Mesenchymal stem cell (in vitro differentiated cells and primary cell): ENCODE results near the gene MACIR.

Experiments used
- DNase-seq: peaks from one replicate; pipeline ENCODE4 v3.0.0-alpha.2; 2013
- H2AFZ ChIP-seq: one replicate; pipeline ENCODE4 v1.6.1; 2013; ENCODE audit warnings: low read depth, mild to moderate bottlenecking, control low read depth, inconsistent platforms, low read length, moderate library complexity
- H2AK5ac ChIP-seq: 2 replicates; pipeline ENCODE4 v1.6.1; 2013; ENCODE audit warnings: low read length, moderate library complexity, mild to moderate bottlenecking, inconsistent platforms; ENCODE audit not compliant: severe bottlenecking
- H2BK120ac ChIP-seq: one replicate; pipeline ENCODE4 v1.6.1; 2013; ENCODE audit warnings: low read depth, mild to moderate bottlenecking, inconsistent platforms, low read length, moderate library complexity
- H2BK12ac ChIP-seq, 2 experiments: one replicate each; pipeline ENCODE4 v1.6.1; 2013; ENCODE audit warnings: inconsistent platforms in 2 of 2, low read length in 2 of 2, mild to moderate bottlenecking in 2 of 2, moderate library complexity in 2 of 2, control low read depth in 1 of 2
- H2BK15ac ChIP-seq: one replicate; pipeline ENCODE4 v1.6.1; 2013; ENCODE audit warnings: mild to moderate bottlenecking, low read depth, inconsistent platforms; ENCODE audit not compliant: poor library complexity, severe bottlenecking
- H2BK5ac ChIP-seq: 2 replicates; pipeline ENCODE4 v1.6.1; 2013; ENCODE audit warnings: low read depth, mild to moderate bottlenecking, low read length, control low read depth, inconsistent platforms; ENCODE audit not compliant: poor library complexity, severe bottlenecking
- H3K14ac ChIP-seq, 2 experiments: one replicate each; pipeline ENCODE4 v1.6.1; 2013; ENCODE audit warnings: inconsistent platforms in 2 of 2, low read length in 2 of 2, control low read depth in 1 of 2, mild to moderate bottlenecking in 1 of 2, moderate library complexity in 1 of 2
- H3K18ac ChIP-seq, 2 experiments: one replicate each; pipeline ENCODE4 v1.6.1; 2013; ENCODE audit warnings: inconsistent platforms in 2 of 2, low read length in 2 of 2, control low read depth in 1 of 2, low read depth in 1 of 2, mild to moderate bottlenecking in 1 of 2
- H3K23ac ChIP-seq, 2 experiments: one replicate each; pipeline ENCODE4 v1.6.1; 2013; ENCODE audit warnings: inconsistent platforms in 2 of 2, low read length in 2 of 2, mild to moderate bottlenecking in 2 of 2, moderate library complexity in 2 of 2, control low read depth in 1 of 2
- H3K27ac ChIP-seq: 2 replicates; pipeline ENCODE4 v1.5.1; 2013; ENCODE audit warnings: mild to moderate bottlenecking, moderate library complexity, low read length, control low read depth, inconsistent platforms; ENCODE audit not compliant: poor library complexity, severe bottlenecking
- H3K27me3 ChIP-seq, 2 experiments: 2 replicates each; pipeline versions ENCODE4 v1.6.1 to v1.7.0; 2013; ENCODE audit warnings: low read length in 2 of 2, mild to moderate bottlenecking in 2 of 2, moderate library complexity in 2 of 2, control low read depth in 1 of 2, inconsistent platforms in 1 of 2; ENCODE audit not compliant: control insufficient read depth in 1 of 2, insufficient read depth in 1 of 2
- H3K36me3 ChIP-seq, 2 experiments: 2 replicates each; pipeline versions ENCODE4 v1.6.1 to v1.7.0; 2013; ENCODE audit warnings: low read length in 2 of 2, control low read depth in 1 of 2, inconsistent platforms in 1 of 2, low read depth in 1 of 2, mild to moderate bottlenecking in 1 of 2; ENCODE audit not compliant: insufficient read depth in 2 of 2, control insufficient read depth in 1 of 2
- H3K4ac ChIP-seq, 2 experiments: one replicate each; pipeline ENCODE4 v1.6.1; 2013; ENCODE audit warnings: inconsistent platforms in 2 of 2, low read length in 2 of 2, mild to moderate bottlenecking in 2 of 2, moderate library complexity in 2 of 2, control low read depth in 1 of 2, low read depth in 1 of 2
- H3K4me1 ChIP-seq: 2 replicates; pipeline ENCODE4 v1.6.1; 2013; ENCODE audit warnings: low read depth, low read length, control low read depth; ENCODE audit not compliant: control insufficient read depth, insufficient read depth
- H3K4me2 ChIP-seq: 2 replicates; pipeline ENCODE4 v1.6.1; 2013; ENCODE audit warnings: low read length, mild to moderate bottlenecking, inconsistent platforms; ENCODE audit not compliant: poor library complexity, severe bottlenecking
- H3K4me3 ChIP-seq, 2 experiments: 2 replicates each; pipeline versions ENCODE4 v1.5.1 to v1.7.0; 2013; ENCODE audit warnings: low read length in 2 of 2, mild to moderate bottlenecking in 2 of 2, control low read depth in 1 of 2, low read depth in 1 of 2; ENCODE audit not compliant: insufficient read depth in 1 of 2
- H3K79me1 ChIP-seq: replicated peaks from 2 replicates; pipeline ENCODE4 v1.6.1; 2013; ENCODE audit warnings: mild to moderate bottlenecking, control low read depth, low read length, inconsistent platforms; ENCODE audit not compliant: poor library complexity, severe bottlenecking
- H3K9ac ChIP-seq: 2 replicates; pipeline ENCODE4 v1.7.0; 2013; ENCODE audit warnings: mild to moderate bottlenecking, low read length, moderate library complexity
- H3K9me3 ChIP-seq: 2 replicates; pipeline ENCODE4 v1.7.0; 2013; ENCODE audit warnings: mild to moderate bottlenecking, low read length; ENCODE audit not compliant: control insufficient read depth
- H4K8ac ChIP-seq: one replicate; pipeline ENCODE4 v1.6.1; 2013; ENCODE audit warnings: inconsistent platforms, mild to moderate bottlenecking, low read length, moderate library complexity
- H4K91ac ChIP-seq: one replicate; pipeline ENCODE4 v1.6.1; 2013; ENCODE audit warnings: mild to moderate bottlenecking, low read length, inconsistent platforms
- WGBS: methylation state at CpG from one replicate; pipeline ENCODE4 v1.1.7; 2013; ENCODE audit warnings: mixed read lengths; 5-methylcytosine and 5-hydroxymethylcytosine counted together

MACIR gene

GRCh38 chr5:103234239-103234975, 24.2 kb upstream of the MACIR start:
- no peak overlapping the region for H2BK5ac ChIP-seq
- no peak overlapping the region for H3K14ac ChIP-seq
- no peak overlapping the region for H4K8ac ChIP-seq
- H3K36me3 ChIP-seq: no peaks in the 10 kb centered on the region
- no peak overlapping the region for H2BK15ac ChIP-seq
- H2BK120ac ChIP-seq: no peak overlapping the region
- DNase-seq: no peak
- H3K9me3 ChIP-seq: peaks cover 5% of the 10 kb centered on the region
- no peak overlapping the region for H3K27ac ChIP-seq
- no peak overlapping the region for H3K18ac ChIP-seq
- H2AFZ ChIP-seq: no peak overlapping the region
- H3K4me3 ChIP-seq: no peak overlapping the region
- H3K9ac ChIP-seq: no peak overlapping the region
- no peak overlapping the region for H4K91ac ChIP-seq
- H3K23ac ChIP-seq: no peak overlapping the region
- 91% methylated on average over 3 of the region's 4 CpGs for WGBS
- H3K4me2 ChIP-seq: no peak overlapping the region
- H3K27me3 ChIP-seq: no peaks in the 10 kb centered on the region
- H3K4me1 ChIP-seq: peaks cover 2% of the 10 kb centered on the region
- no peak overlapping the region for H2BK12ac ChIP-seq
- no peak overlapping the region for H2AK5ac ChIP-seq
- no peaks in the 10 kb centered on the region for H3K79me1 ChIP-seq
- H3K4ac ChIP-seq: no peak overlapping the region

- Histone ChIP-seq H4K91ac (no peak overlapping the region), H3K4me2 (no peak overlapping the region), H2BK5ac (no peak overlapping the region), H2AFZ (no peak overlapping the region), H3K9ac (no peak overlapping the region), H2AK5ac (no peak overlapping the region), H3K4me1 (peaks cover 2% of the 10 kb centered on the region), H3K27me3 (no peaks in the 10 kb centered on the region), H2BK12ac (no peak overlapping the region), H3K36me3 (no peaks in the 10 kb centered on the region), H3K14ac (no peak overlapping the region), H4K8ac (no peak overlapping the region), H2BK15ac (no peak overlapping the region), H3K79me1 (no peaks in the 10 kb centered on the region), H3K4ac (no peak overlapping the region), H2BK120ac (no peak overlapping the region), H3K9me3 (peaks cover 5% of the 10 kb centered on the region), H3K4me3 (no peak overlapping the region), H3K27ac (no peak overlapping the region), H3K18ac (no peak overlapping the region), H3K23ac (no peak overlapping the region)
- no CpG with 5 or more reads among the region's 1 CpG for WGBS
- DNase-seq: no peak
Observed at GRCh38 chr5:103235891-103236290, 22.7 kb upstream of the MACIR start.

GRCh38 chr5:103237778-103238177, 20.8 kb upstream of the MACIR start:
- WGBS: no CpG with 5 or more reads among the region's 1 CpG
- Histone ChIP-seq H3K36me3 (no peaks in the 10 kb centered on the region), H2BK15ac (no peak overlapping the region), H3K4me1 (peaks cover 2% of the 10 kb centered on the region), H3K23ac (no peak overlapping the region), H2AK5ac (no peak overlapping the region), H3K9ac (no peak overlapping the region), H2BK5ac (no peak overlapping the region), H3K4ac (no peak overlapping the region), H3K27me3 (no peaks in the 10 kb centered on the region), H3K18ac (no peak overlapping the region), H3K79me1 (no peaks in the 10 kb centered on the region), H3K14ac (no peak overlapping the region), H3K4me2 (no peak overlapping the region), H4K91ac (no peak overlapping the region), H3K4me3 (no peak overlapping the region), H2BK12ac (no peak overlapping the region), H4K8ac (no peak overlapping the region), H3K27ac (no peak overlapping the region), H2AFZ (no peak overlapping the region), H2BK120ac (no peak overlapping the region), H3K9me3 (peaks cover 8% of the 10 kb centered on the region)
- no peak for DNase-seq

GRCh38 chr5:103243665-103244064, 14.9 kb upstream of the MACIR start:
- no peak overlapping the region for H2AK5ac ChIP-seq
- WGBS: 73% methylated on average over 2 of the region's 2 CpGs
- H3K4me2 ChIP-seq: no peak overlapping the region
- H3K18ac ChIP-seq: no peak overlapping the region
- H3K9me3 ChIP-seq: peaks cover 8% of the 10 kb centered on the region
- H2BK5ac ChIP-seq: no peak overlapping the region
- H4K91ac ChIP-seq: no peak overlapping the region
- H3K79me1 ChIP-seq: no peaks in the 10 kb centered on the region
- H2BK15ac ChIP-seq: no peak overlapping the region
- H3K36me3 ChIP-seq: no peaks in the 10 kb centered on the region
- no peak for DNase-seq
- H3K27ac ChIP-seq: no peak overlapping the region
- H3K9ac ChIP-seq: no peak overlapping the region
- no peak overlapping the region for H3K4me3 ChIP-seq
- no peak overlapping the region for H3K4ac ChIP-seq
- no peaks in the 10 kb centered on the region for H3K4me1 ChIP-seq
- H2BK120ac ChIP-seq: no peak overlapping the region
- no peak overlapping the region for H2AFZ ChIP-seq
- no peak overlapping the region for H2BK12ac ChIP-seq
- H4K8ac ChIP-seq: no peak overlapping the region
- H3K23ac ChIP-seq: no peak overlapping the region
- H3K27me3 ChIP-seq: no peaks in the 10 kb centered on the region
- no peak overlapping the region for H3K14ac ChIP-seq
